Adrenal gland (tissue), 12 donors: ENCODE measurements around the gene HOXA6. TPM values are rescaled to one million over a fixed set of nuclear protein-coding genes. Genes with fewer than 3 reads are reported as not detected.
A peak's percentile ranks its signal among the peaks of the same experiment; 100 is the strongest.

Experiments used
- DNase-seq, 7 donors: peaks; one replicate each; pipeline ENCODE4 v3.0.0-alpha.2; 2019 to 2020
- H3K27ac ChIP-seq, 5 donors: fragments of 200-600 bp; sonication (generic) in 4 of 5; 1 replicate in 3 of 5; 2 replicates in 2 of 5; pipeline versions ENCODE4 v1.5.1 to v1.8.0; 2016 to 2020; ENCODE audit warnings: mild to moderate bottlenecking in 1 of 5
- H3K27me3 ChIP-seq: fragments of 200-600 bp; 2 replicates; pipeline ENCODE4 v1.8.0; 2021
- H3K36me3 ChIP-seq, 2 donors: fragments of 200-600 bp; replicated peaks in 1 of 2; 1 replicate in 1 of 2; 2 replicates in 1 of 2; pipeline versions ENCODE4 v1.5.1 to v1.8.0; 2018 to 2022
- H3K4me1 ChIP-seq, 2 donors: fragments of 200-600 bp; replicated peaks in 1 of 2; 1 replicate in 1 of 2; 2 replicates in 1 of 2; pipeline versions ENCODE4 v1.5.1 to v1.8.0; 2018 to 2021
- H3K4me3 ChIP-seq, 4 donors: fragments of 200-600 bp; sonication (generic) in 3 of 4; one replicate each; pipeline ENCODE4 v1.5.1; 2016 to 2018
- H3K9me3 ChIP-seq, 3 donors: fragments of 200-600 bp; sonication (generic) in 1 of 3; replicated peaks in 1 of 3; 1 replicate in 2 of 3; 2 replicates in 1 of 3; pipeline versions ENCODE4 v1.5.1 to v1.8.0; 2016 to 2021
- POLR2A ChIP-seq, 2 donors: fragments of 450-650 bp; IDR thresholded peaks; one replicate each; pipeline ENCODE4 v1.6.1; 2017; ENCODE audit warnings: antibody characterized with exemption in 2 of 2, mild to moderate bottlenecking in 2 of 2, moderate library complexity in 1 of 2
- WGBS, 4 donors: extraction: QIAGEN DNeasy Blood & Tissue Kit in 2 of 4; methylation state at CpG; one replicate each; pipeline versions ENCODE4 v1.1.5 to v1.1.7; 2013 to 2017; 5-methylcytosine and 5-hydroxymethylcytosine counted together
- intact Hi-C, 2 donors: fragments of 100-400 bp; cut with DNase I; formaldehyde crosslinking; loops; one replicate each; pipeline versions ENCODE4 v1.14.1 to v1.15.0; 2022 to 2023
- polyA plus RNA-seq, 3 donors: library from polyadenylated mRNA; stranded (reverse); fragments of 200-250 nt in 2 of 3; fragments of 350-450 nt in 1 of 3; fragmentation: Illumina TruSeq in 1 of 3; extraction: RNeasy Lipid Tissue Mini Kit (QIAGEN cat#74804) in 1 of 3; gene quantifications; one replicate each; pipeline ENCODE4 v1.2.3, GENCODE V29; 2013 to 2014
- total RNA-seq, 9 donors: library from RNA; depleted of rRNA in 4 of 9; stranded (reverse); fragments of >200 nt in 4 of 9; fragments of 120-200 nt in 1 of 9; fragmentation: NEBNext Ultra II Directional in 1 of 9; extraction: Animal tissue kit (Norgen Biotek cat#: 25700) in 1 of 9; gene quantifications; one replicate each; pipeline versions ENCODE4 v1.1.0 to v1.2.4, GENCODE V29; 2013 to 2023
- TF ChIP-seq, protein P1 (sequence below), 6 experiments: fragments of 450-650 bp in 4 of 6; fragments of 200-600 bp in 2 of 6; sonication (generic) in 1 of 6; IDR thresholded peaks; 1 replicate in 5 of 6; 2 replicates in 1 of 6; pipeline versions ENCODE4 v1.5.1 to v1.8.0; 2016 to 2021; ENCODE audit warnings: antibody characterized with exemption in 6 of 6, mild to moderate bottlenecking in 2 of 6, moderate library complexity in 1 of 6
- donor health status: healthy with polysubstance abuse.
- donor health status: Bipolar disorder and iron deficiency.
- donor health status: DM: yes; HTN: yes; CAD: no.
- donor health status: DM: no; HTN: no; CAD: no.
- donor health status: DM: no; HTN: no; CAD: no.
- donor health status: DM: yes; HTN: yes; CAD: no.

Gene HOXA6
- total and polyA plus RNA-seq, 12 donors: 1.3 to 27.2 (median 14.8) TPM

DNA sequence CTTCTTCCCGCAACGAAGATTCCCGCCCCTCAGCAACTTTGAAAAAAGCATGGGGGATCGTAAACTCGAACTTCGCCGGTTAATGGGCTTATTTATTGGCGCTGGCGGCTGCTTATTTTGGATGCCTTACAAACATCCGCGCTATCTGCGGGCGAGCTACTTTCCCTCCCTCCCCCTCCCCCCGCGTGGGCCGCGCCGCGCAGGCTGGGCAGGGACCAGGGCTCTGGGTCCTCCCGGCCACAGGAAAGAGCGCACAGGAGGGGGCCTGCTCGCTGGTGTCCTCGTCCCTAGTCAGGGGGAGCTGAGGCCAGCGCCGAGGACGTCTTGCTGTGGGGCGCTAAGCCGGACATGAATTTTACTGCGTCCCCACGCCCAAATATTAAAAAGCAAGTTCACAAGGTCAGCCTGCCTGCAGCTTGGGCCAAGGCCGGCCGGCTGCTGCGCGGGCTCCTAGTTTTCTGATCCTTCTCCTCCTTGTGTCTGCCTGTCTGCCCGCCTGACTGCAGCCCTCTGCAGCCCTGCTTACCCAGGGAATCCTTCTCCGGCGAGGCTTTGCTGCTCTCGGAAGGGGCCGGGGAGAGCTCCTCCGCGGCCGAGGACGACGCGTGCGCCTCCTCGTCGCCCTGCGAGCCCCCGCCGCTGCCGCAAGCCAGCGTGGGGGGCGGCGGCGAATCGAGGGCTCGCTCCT is 25.4 kb upstream of the HOXA6 start:
- H3K27me3 ChIP-seq: peaks cover 52% of the 10 kb centered on the region
- 2 to 20% (median 3%) methylated on average over 13 to 58 of the region's 58 CpGs for WGBS, 4 donors
- DNase-seq: peak; percentile 57 to 80 (median 75)
- H3K9me3 ChIP-seq: no peaks in the 10 kb centered on the region
- H3K27ac ChIP-seq: peak overlapping the region in 4 of 5 donors; percentile 65 to 89 (median 82)
- intact Hi-C loops: no loop called here
- peaks cover 16 to 17% of the 10 kb centered on the region in 2 donors for H3K4me1 ChIP-seq
- H3K4me3 ChIP-seq: peak overlapping the region in 2 of 4 donors; percentile 39 to 66
- H3K36me3 ChIP-seq: no peaks in the 10 kb centered on the region
- TF ChIP-seq, protein P1, sequence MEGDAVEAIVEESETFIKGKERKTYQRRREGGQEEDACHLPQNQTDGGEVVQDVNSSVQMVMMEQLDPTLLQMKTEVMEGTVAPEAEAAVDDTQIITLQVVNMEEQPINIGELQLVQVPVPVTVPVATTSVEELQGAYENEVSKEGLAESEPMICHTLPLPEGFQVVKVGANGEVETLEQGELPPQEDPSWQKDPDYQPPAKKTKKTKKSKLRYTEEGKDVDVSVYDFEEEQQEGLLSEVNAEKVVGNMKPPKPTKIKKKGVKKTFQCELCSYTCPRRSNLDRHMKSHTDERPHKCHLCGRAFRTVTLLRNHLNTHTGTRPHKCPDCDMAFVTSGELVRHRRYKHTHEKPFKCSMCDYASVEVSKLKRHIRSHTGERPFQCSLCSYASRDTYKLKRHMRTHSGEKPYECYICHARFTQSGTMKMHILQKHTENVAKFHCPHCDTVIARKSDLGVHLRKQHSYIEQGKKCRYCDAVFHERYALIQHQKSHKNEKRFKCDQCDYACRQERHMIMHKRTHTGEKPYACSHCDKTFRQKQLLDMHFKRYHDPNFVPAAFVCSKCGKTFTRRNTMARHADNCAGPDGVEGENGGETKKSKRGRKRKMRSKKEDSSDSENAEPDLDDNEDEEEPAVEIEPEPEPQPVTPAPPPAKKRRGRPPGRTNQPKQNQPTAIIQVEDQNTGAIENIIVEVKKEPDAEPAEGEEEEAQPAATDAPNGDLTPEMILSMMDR (IDR thresholded peaks at IDR 0.05): no peak
- TF ChIP-seq POLR2A (IDR thresholded peaks at IDR 0.05): peak in 1 of 2 donors; percentile 31

DNA sequence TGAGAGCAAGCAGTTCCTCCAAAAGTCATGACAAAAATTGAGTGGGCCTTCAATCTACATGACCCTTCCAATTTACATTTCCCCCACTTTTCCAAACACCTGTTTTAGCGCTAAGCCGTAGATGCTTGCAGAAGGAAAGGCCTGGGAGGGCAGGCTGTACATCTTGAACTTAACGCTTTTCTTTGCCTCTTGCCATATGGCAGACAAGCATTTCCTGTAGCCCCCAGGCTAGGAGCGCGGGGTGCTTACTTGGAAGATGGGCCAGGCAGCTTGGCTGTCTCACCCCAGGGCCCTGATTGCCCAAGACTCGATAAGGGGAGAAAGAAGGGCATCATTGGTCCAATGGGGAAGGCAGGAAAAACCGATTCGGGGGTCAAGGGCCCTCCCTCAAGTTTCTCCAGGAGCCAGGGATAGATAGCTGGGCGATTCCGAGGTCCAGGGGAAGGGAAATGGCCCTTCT is 24.8 kb upstream of the HOXA6 start:
- intact Hi-C loops: no loop called here
- Histone ChIP-seq H3K36me3 (no peaks in the 10 kb centered on the region), H3K27ac (peak overlapping the region in 1 of 5 donors; percentile 20), H3K4me3 (peak overlapping the region in 1 of 4 donors; percentile 66), H3K9me3 (no peaks in the 10 kb centered on the region), H3K27me3 (peaks cover 53% of the 10 kb centered on the region), H3K4me1 (peaks cover 16 to 17% of the 10 kb centered on the region in 2 donors)
- WGBS, 4 donors: 33 to 45% (median 45%) methylated on average over 8 to 10 of the region's 10 CpGs
- peak in 4 of 7 donors; percentile 12 to 47 (median 14) for DNase-seq
- no peak for TF ChIP-seq POLR2A (IDR thresholded peaks at IDR 0.05)
- TF ChIP-seq, protein P1 (IDR thresholded peaks at IDR 0.05): no peak

DNA sequence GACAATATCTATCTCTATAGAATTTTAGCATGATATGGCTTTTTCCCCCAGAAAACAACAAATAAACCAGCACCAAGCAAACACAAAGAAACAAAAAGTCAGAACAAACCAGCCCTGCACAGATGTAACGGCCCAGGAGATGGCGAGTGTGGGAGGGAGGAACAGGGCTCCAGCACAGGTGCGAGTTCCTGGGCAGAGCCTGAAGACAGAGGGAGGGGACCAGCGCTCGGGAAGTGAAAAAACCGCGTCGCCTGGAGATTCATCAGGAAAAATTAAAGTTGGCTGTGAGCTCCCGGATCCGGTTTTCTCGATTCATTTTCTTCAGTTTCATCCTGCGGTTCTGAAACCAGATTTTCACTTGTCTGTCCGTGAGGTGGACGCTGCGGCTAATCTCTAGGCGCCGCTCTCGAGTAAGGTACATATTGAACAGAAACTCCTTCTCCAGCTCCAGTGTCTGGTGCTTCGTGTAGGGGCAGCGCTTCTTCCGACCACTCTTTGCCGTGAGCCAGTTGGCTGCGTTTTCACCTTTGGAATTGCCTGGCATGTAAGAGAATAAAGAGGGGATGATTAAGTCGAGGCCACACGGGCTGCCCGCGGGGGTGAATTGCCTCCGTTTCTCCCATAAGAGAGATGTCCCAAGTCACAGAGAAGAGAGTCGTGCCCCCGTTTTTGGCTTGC is 24.2 kb upstream of the HOXA6 start:
- peak in 3 of 7 donors; percentile 12 to 51 (median 21) for DNase-seq
- Histone ChIP-seq H3K36me3 (no peaks in the 10 kb centered on the region), H3K4me3 (peak overlapping the region in 1 of 4 donors; percentile 66), H3K27ac (no peak overlapping the region), H3K27me3 (peaks cover 58% of the 10 kb centered on the region), H3K4me1 (peaks cover 16 to 17% of the 10 kb centered on the region in 2 donors), H3K9me3 (no peaks in the 10 kb centered on the region)
- 46 to 56% (median 52%) methylated on average over 30 of the region's 30 CpGs for WGBS, 4 donors
- intact Hi-C loops: no loop called here
- TF ChIP-seq POLR2A (IDR thresholded peaks at IDR 0.05): no peak
- TF ChIP-seq, protein P1 (IDR thresholded peaks at IDR 0.05): no peak

DNA sequence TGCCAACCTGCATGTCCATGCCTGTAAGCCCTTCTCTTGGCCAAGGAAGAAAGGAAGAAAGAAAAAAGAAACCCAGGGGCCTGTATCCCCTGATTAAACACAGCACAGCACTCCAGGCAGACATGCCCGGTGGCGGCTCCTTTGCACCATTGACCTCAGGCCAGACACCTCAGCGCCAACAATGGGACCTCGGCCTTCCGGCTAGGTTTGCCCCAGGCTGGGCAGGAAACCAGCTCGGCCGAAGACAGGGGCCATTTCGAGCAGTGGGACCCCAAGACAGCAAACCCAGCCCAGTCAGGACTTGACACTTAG is 23.7 kb upstream of the HOXA6 start:
- intact Hi-C loops: no loop called here
- 53 to 59% (median 57%) methylated on average over 8 of the region's 8 CpGs for WGBS, 4 donors
- H3K4me1 ChIP-seq: peaks cover 16 to 17% of the 10 kb centered on the region in 2 donors
- H3K4me3 ChIP-seq: no peak overlapping the region
- H3K9me3 ChIP-seq: no peaks in the 10 kb centered on the region
- TF ChIP-seq, protein P1 (IDR thresholded peaks at IDR 0.05): no peak
- TF ChIP-seq POLR2A (IDR thresholded peaks at IDR 0.05): no peak
- no peaks in the 10 kb centered on the region for H3K36me3 ChIP-seq
- no peak for DNase-seq
- H3K27ac ChIP-seq: no peak overlapping the region
- peaks cover 61% of the 10 kb centered on the region for H3K27me3 ChIP-seq
